Spleen (tissue), 7 donors: Measurements from ENCODE around the gene PRKCA.

Experiments
- POLR2A ChIP-seq, 3 donors: fragments of 450-650 bp; IDR thresholded peaks; one replicate each; pipeline ENCODE4 v1.5.1; 2017; ENCODE audit warnings: antibody characterized with exemption in 3 of 3, mild to moderate bottlenecking in 1 of 3
- TF ChIP-seq, protein P1 (sequence below), 11 experiments: fragments of 200-600 bp in 7 of 11; fragments of 450-650 bp in 4 of 11; sonication (generic) in 4 of 11; IDR thresholded peaks in 8 of 11; conservative IDR thresholded peaks in 3 of 11; 1 replicate in 7 of 11; 2 replicates in 4 of 11; pipeline versions ENCODE4 v1.4.0 to v1.8.0; 2016 to 2021; ENCODE audit warnings: antibody characterized with exemption in 11 of 11, inconsistent platforms in 4 of 11, mild to moderate bottlenecking in 1 of 11
- donor health status: DM: no; HTN: no; CAD: no; lungs with moderate emphysema.
- donor health status: DM: no; HTN: no; CAD: no.
- donor health status: DM: no; HTN: no; CAD: no.

DNA sequence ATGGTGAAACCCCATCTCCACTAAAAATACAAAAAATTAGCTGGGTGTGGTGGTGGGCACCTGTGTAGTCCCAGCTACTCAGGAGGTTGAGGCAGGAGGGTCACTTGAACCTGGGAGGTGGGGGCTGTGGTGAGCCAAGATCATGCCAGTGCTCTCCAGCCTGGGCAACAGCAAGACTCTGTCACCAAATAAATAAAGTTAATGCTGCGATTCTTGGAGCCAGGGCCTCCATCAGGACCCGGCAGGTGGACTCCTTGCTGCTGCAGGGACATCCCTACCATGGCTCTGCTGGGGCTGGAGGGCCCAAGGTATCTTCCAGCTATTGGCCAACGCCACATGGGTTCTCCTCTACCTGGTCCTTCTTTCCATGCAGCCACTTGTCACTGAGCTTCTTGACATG lies 450.0 kb downstream of the PRKCA start:
- TF ChIP-seq, protein P1, sequence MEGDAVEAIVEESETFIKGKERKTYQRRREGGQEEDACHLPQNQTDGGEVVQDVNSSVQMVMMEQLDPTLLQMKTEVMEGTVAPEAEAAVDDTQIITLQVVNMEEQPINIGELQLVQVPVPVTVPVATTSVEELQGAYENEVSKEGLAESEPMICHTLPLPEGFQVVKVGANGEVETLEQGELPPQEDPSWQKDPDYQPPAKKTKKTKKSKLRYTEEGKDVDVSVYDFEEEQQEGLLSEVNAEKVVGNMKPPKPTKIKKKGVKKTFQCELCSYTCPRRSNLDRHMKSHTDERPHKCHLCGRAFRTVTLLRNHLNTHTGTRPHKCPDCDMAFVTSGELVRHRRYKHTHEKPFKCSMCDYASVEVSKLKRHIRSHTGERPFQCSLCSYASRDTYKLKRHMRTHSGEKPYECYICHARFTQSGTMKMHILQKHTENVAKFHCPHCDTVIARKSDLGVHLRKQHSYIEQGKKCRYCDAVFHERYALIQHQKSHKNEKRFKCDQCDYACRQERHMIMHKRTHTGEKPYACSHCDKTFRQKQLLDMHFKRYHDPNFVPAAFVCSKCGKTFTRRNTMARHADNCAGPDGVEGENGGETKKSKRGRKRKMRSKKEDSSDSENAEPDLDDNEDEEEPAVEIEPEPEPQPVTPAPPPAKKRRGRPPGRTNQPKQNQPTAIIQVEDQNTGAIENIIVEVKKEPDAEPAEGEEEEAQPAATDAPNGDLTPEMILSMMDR (IDR thresholded peaks at IDR 0.05 in 8 of 11, conservative IDR thresholded peaks at IDR 0.05 in 3 of 11): no peak
- no peak for TF ChIP-seq POLR2A (IDR thresholded peaks at IDR 0.05)
